Astrocyte of the spinal cord (primary cell): ENCODE measurements around the gene AVPR1A.

ENCODE experiments used
- DNase-seq: peaks from one replicate; pipeline ENCODE4 v3.0.0; 2011; ENCODE audit warnings: low read depth, low spot score
- H3K4me3 ChIP-seq: 2 replicates; pipeline ENCODE4 v1.5.1; 2011; ENCODE audit warnings: low read depth, mild to moderate bottlenecking, low read length, moderate library complexity
- in situ Hi-C: cut with HindIII; loops from 2 replicates; pipeline ENCODE4 v1.10.0; 2017; ENCODE audit warnings: low sequenced_read_pairs
- TF ChIP-seq, protein P1 (sequence below): IDR thresholded peaks from 2 replicates; pipeline ENCODE4 v1.5.1; 2012; ENCODE audit warnings: low read depth, mild to moderate bottlenecking, low read length, inconsistent platforms

The AVPR1A gene

DNA sequence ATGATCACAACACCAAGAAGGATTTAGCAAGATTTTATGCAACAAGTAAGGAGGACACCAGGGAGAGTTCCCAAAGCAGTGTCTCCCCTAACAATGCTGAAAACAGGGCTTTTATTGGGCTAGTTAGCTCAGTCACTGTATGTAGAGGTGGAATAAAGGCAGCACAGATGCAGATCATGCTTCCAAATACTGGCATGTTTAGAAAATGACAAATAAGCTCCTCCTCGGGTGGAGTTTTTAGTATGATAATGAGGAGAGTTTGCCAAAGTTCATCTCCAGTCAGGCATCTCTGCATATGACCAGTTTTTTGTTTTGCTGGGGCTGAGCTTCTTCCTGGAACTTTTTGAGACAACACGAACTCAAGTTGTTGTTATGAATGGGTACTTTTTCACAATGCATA lies 4.4 kb upstream of the AVPR1A start:
- H3K4me3 ChIP-seq: no peak overlapping the region
- DNase-seq: no peak
- in situ Hi-C loops: no loop called here
- TF ChIP-seq, protein P1, sequence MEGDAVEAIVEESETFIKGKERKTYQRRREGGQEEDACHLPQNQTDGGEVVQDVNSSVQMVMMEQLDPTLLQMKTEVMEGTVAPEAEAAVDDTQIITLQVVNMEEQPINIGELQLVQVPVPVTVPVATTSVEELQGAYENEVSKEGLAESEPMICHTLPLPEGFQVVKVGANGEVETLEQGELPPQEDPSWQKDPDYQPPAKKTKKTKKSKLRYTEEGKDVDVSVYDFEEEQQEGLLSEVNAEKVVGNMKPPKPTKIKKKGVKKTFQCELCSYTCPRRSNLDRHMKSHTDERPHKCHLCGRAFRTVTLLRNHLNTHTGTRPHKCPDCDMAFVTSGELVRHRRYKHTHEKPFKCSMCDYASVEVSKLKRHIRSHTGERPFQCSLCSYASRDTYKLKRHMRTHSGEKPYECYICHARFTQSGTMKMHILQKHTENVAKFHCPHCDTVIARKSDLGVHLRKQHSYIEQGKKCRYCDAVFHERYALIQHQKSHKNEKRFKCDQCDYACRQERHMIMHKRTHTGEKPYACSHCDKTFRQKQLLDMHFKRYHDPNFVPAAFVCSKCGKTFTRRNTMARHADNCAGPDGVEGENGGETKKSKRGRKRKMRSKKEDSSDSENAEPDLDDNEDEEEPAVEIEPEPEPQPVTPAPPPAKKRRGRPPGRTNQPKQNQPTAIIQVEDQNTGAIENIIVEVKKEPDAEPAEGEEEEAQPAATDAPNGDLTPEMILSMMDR: no peak

DNA sequence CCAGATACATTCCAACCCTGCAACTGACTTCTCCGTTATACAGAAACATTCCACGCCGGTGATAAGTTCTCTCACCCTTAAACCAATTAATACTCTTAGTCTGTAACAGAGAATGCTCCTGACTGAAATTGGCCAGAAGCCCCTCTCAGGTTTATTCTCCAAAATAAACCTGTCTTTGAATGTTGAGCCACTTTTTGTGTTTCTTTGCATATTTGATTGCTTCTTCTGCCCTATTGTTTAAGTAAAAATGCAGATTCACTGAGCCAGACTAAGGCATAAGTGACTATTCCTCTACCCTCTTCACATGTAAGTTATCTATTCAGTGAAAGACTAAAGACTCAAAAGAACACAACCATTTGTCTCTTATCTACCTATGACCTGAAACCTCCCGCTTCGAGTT lies 3.6 kb upstream of the AVPR1A start:
- no peak for DNase-seq
- no peak overlapping the region for H3K4me3 ChIP-seq
- in situ Hi-C loops: no loop called here
- TF ChIP-seq, protein P1: no peak

DNA sequence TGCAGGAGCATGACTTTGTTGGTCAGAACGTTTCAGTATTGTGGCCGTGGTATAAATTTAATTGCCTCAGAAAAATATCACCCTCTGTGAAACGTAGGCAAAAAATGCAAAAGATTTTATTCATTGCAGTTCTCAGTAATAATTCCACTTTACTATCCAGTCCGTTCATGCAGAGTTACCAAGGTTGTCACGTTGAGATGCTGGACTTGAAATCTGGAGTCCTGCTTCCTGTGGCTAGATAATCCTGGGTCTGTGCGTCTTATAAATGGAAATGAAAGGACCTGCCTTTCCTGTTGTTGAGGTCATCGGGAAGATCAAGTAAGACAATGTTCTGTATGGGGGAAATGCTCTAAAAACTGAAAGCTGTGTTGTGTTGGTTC lies 1.3 kb upstream of the AVPR1A start:
- no peak overlapping the region for H3K4me3 ChIP-seq
- TF ChIP-seq, protein P1: no peak
- peak; percentile 4 for DNase-seq
- in situ Hi-C loops: no loop called here

DNA sequence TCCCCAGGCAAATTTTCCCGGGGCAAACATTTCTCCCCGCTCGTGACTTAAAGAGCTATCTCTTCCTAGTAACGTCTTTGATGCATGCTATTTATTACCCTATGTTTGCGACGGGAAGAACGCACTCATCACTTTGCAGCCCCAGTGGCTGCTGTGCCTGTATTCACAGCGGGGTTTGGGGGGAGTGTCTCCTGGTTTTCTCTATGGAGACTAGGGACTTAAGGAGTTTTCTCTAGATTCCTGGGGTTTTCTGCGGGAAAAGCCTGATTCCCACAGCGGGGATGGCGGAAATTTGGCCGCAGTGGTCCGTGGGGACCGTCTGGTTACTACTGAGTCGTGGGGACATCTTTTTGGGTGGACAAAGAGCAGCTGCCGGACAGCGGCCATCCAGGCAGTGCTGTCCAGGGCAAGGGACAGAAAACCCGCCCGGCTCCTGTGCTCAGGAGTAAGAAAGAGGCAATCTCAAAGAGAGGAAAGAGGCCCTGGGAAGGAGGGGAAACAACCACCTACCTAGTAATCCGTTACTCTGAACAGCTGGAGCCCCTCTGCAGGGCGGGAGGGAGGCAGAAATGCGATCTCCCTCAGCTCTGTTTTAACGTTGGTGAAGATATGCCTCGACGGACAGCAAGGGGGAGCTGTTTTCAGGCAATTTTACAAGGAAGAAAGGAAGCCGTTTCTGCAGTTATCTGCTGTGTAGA lies 771 bp upstream of the AVPR1A start:
- peak; percentile 55 for DNase-seq

DNA sequence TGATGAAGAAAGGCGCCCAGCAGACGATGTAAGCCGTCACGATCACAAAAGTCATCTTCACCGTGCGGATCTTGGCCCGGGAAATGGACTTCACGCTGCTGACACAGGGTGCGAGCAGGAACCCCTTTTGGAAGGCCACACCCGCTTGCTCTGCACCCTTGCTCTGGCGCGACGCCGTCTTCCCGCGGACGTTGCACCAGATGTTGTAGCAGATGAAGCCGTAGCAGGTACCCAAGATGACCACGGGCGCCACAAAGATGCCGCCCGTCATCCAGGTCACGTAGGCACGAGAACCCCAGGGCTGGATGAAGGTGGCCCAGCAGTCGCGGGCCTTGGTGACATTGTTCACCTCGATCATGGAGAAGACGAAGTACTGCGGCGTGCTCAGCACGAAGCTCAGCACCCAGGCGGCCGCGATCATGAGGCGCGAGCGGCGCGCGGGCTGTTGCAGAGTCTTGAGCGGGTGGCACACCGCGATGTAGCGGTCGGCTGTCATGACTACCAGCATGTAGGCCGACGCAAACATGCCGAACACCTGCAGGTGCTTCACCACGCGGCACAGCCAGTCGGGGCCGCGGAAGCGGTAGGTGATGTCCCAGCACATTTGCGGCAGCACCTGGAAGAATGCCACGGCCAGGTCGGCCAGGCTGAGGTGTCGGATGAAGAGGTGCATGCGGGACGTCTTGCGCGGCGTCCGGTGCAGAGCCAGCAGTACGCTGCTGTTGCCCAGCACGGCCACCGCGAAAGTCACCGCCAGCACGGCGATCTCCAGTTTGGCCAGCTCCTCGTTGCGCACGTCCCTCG lies 890 bp downstream of the AVPR1A start:
- in situ Hi-C loops: no loop called here
- TF ChIP-seq, protein P1: no peak
- DNase-seq: no peak
- H3K4me3 ChIP-seq: peak overlapping the region; percentile 23

More for the DNA sequence above, 771 bp upstream of the AVPR1A start:
- TF ChIP-seq, protein P1: peak; percentile 88
- H3K4me3 ChIP-seq: peak overlapping the region; percentile 26
- in situ Hi-C loops: no loop called here

DNA sequence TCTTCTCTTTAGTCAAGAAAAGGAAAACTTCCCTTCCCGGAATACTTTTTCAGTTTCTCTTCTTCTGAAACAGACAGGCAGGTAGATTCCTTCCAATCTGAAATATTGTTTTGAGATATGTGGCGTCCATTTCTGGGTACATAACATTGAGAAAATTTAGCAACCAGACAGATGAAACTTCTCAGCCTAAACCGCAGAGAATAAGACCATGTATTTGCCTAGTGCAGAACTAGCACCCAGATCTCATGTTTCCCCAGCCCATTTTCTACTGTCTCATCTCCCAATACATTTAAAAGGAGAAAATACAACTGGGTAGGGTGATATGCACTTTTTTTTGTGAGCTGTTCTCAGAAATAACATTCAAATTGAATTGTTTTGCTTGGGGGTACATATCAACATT lies 6.4 kb downstream of the AVPR1A start:
- TF ChIP-seq, protein P1: no peak
- in situ Hi-C loops: no loop called here
- no peak overlapping the region for H3K4me3 ChIP-seq
- no peak for DNase-seq
